H1 (cell line): ENCODE measurements around the gene RAET1G. TPM values are rescaled to one million over a fixed set of nuclear protein-coding genes. Genes with fewer than 3 reads are reported as not detected.
A peak's percentile ranks its signal among the peaks of the same experiment; 100 is the strongest.

Experiments used
- POLR2AphosphoS5 ChIP-seq: IDR thresholded peaks from 2 replicates; pipeline ENCODE4 v1.6.1; 2011; ENCODE audit warnings: low read depth, low read length
- polyA plus RNA-seq, 7 experiments: library from polyadenylated mRNA; depleted of rRNA in 3 of 7; stranded (reverse) in 5 of 7; unstranded in 2 of 7; fragments of >200 nt in 5 of 7; fragments of 200-250 nt in 2 of 7; gene quantifications; 1 replicate in 5 of 7; 2 replicates in 1 of 7; 4 replicates in 1 of 7; pipeline versions ENCODE4 v1.2.1 to v1.2.3, GENCODE V29; 2011 to 2013; ENCODE audit warnings: missing spikeins in 2 of 7, mixed read lengths in 2 of 7
- total RNA-seq: library from RNA; stranded (reverse); fragmentation: NEBNext Ultra II Directional; extraction: Animal tissue kit (Norgen Biotek cat#: 25700); gene quantifications from 2 replicates; pipeline ENCODE4 v1.2.1, GENCODE V29; 2021
- TF ChIP-seq, protein P1 (sequence below), 3 experiments: IDR thresholded peaks; 1 replicate in 2 of 3; 2 replicates in 1 of 3; pipeline versions ENCODE4 v1.5.1 to v1.6.1; 2011; ENCODE audit warnings: low read length in 3 of 3, mild to moderate bottlenecking in 3 of 3, inconsistent platforms in 2 of 3, low read depth in 1 of 3, moderate library complexity in 1 of 3; ENCODE audit not compliant: insufficient read depth in 1 of 3; ENCODE audit errors: control extremely low read depth in 1 of 3

The RAET1G gene
- total and polyA plus RNA-seq, 2 of the 8 experiments (the other 6 are each of a cell fraction or from before 2014, with no cell fraction given): 0.08 TPM; not detected in 1

DNA sequence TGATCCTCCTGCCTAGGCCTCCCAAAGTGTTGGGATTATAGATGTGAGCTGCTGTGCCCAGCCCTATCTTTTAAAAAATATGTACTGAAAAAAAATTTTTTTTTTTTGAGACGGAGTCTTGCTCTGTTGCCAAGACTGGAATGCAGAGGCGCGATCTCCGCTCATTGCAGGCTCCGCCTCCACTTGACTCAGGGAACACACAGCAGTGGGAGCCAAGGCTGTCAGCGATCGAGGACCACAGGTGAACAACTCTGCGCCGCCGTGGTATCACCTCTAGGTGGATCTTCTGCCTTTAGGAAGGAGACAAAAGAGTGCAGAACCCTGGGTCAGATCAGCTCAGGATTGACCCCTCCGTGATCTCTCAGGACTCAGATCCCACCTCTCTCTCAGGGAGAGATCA lies 38.7 kb downstream of the RAET1G start (continued):
- TF ChIP-seq, protein P1, sequence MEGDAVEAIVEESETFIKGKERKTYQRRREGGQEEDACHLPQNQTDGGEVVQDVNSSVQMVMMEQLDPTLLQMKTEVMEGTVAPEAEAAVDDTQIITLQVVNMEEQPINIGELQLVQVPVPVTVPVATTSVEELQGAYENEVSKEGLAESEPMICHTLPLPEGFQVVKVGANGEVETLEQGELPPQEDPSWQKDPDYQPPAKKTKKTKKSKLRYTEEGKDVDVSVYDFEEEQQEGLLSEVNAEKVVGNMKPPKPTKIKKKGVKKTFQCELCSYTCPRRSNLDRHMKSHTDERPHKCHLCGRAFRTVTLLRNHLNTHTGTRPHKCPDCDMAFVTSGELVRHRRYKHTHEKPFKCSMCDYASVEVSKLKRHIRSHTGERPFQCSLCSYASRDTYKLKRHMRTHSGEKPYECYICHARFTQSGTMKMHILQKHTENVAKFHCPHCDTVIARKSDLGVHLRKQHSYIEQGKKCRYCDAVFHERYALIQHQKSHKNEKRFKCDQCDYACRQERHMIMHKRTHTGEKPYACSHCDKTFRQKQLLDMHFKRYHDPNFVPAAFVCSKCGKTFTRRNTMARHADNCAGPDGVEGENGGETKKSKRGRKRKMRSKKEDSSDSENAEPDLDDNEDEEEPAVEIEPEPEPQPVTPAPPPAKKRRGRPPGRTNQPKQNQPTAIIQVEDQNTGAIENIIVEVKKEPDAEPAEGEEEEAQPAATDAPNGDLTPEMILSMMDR (IDR thresholded peaks at IDR 0.05; ENCODE audit: control extremely low read depth in 1 of 3, insufficient read depth in 1 of 3, low read depth in 1 of 3, low read length in 3 of 3): peak in 2 of 3 experiments; percentile 23 to 39; a peak in 3 of 4 replicates
- no peak for TF ChIP-seq POLR2AphosphoS5
